MCF 10A (cell line): ENCODE results near the gene ADAD2. TPM values are rescaled to one million over a fixed set of nuclear protein-coding genes. Genes with fewer than 3 reads are reported as not detected.

Experiments
- BruUV-seq: library from RNA; stranded (reverse); fragments of 400-500 nt; replicated peaks from 2 replicates; lab custom pipeline; 2021; lab: Mats Ljungman, UMichigan
- CTCF ChIA-PET: fragments of 300-600 bp; sonication (Branson Sonifier 250); formaldehyde crosslinking; extraction: SDS; loops from one replicate; lab custom pipeline; 2021; ENCODE audit warnings: antibody characterized with exemption, inconsistent platforms; lab: Yijun Ruan, JAX
- POLR2A ChIA-PET: fragments of 300-600, 350-650 bp; sonication (Branson Sonifier 250); formaldehyde crosslinking; extraction: SDS; loops from one replicate; lab custom pipeline; 2020; ENCODE audit warnings: antibody characterized with exemption, inconsistent platforms; lab: Yijun Ruan, JAX
- DNase-seq: peaks from one replicate; pipeline ENCODE4 v3.0.0-alpha.2; 2018; ENCODE audit not compliant: unreplicated experiment
- H3K27ac Mint-ChIP-seq: one replicate; pipeline ENCODE4 v1.8.0; 2022; ENCODE audit warnings: mild to moderate bottlenecking, low read depth, mixed read lengths; ENCODE audit not compliant: unreplicated experiment
- H3K27me3 Mint-ChIP-seq: one replicate; pipeline ENCODE4 v1.8.0; 2022; ENCODE audit warnings: mixed read lengths; ENCODE audit not compliant: insufficient read depth, unreplicated experiment
- H3K36me3 Mint-ChIP-seq: one replicate; pipeline ENCODE4 v1.8.0; 2022; ENCODE audit warnings: mild to moderate bottlenecking, moderate library complexity, mixed read lengths; ENCODE audit not compliant: insufficient read depth, unreplicated experiment
- H3K4me1 Mint-ChIP-seq: one replicate; pipeline ENCODE4 v1.8.0; 2022; ENCODE audit warnings: mixed read lengths; ENCODE audit not compliant: insufficient read depth, unreplicated experiment
- H3K4me3 Mint-ChIP-seq: one replicate; pipeline ENCODE4 v1.8.0; 2022; ENCODE audit warnings: mild to moderate bottlenecking, moderate library complexity, mixed read lengths; ENCODE audit not compliant: unreplicated experiment
- H3K9me3 Mint-ChIP-seq: one replicate; pipeline ENCODE4 v1.8.0; 2022; ENCODE audit warnings: mixed read lengths; ENCODE audit not compliant: unreplicated experiment
- CTCF ChIP-seq: fragments of 200-600 bp; IDR thresholded peaks from one replicate; pipeline ENCODE4 v1.8.0; 2022; ENCODE audit warnings: antibody characterized with exemption, mild to moderate bottlenecking; ENCODE audit not compliant: unreplicated experiment
- intact Hi-C: fragments of 100-400 bp; cut with micrococcal nuclease; formaldehyde crosslinking; loops from 2 replicates; pipeline ENCODE4 v1.14.1; 2022
- total RNA-seq: library from RNA; stranded (reverse); gene quantifications from 2 replicates; pipeline ENCODE4 v1.2.3, GENCODE V29; 2022

Gene ADAD2
- total RNA-seq, 1 experiment from 2014 or later, result not detected

GRCh38 chr16:84178146-84178765 is 12.7 kb upstream of the ADAD2 start:
- DNase-seq, result no peak
- ChIA-PET POLR2A (interaction anchor here (1.0 to 4.9 kb wide), 3 partner anchors 8 to 61 kb away, joined by 3 to 45 read pairs (median 22); partner anchors contain the start of genes MBTPS1 and TAF1C), CTCF (interaction anchor here (0.6 to 5.3 kb wide), 7 partner anchors 10 to 1431 kb away, joined by 3 to 49 read pairs (median 4); partner anchors contain the start of gene TAF1C)
- Mint-ChIP-seq H3K4me1 (peaks cover 6% of the 10 kb centered on the region), H3K4me3 (no peak overlapping the region), H3K27me3 (no peaks in the 10 kb centered on the region), H3K36me3 (peaks cover 6% of the 10 kb centered on the region), H3K9me3 (no peaks in the 10 kb centered on the region), H3K27ac (no peak overlapping the region)
- no peak for TF ChIP-seq CTCF
- BruUV-seq, result no TSS peak
- intact Hi-C loops, result loop anchor here (5.0 to 10.0 kb wide), 2 partner anchors 61 to 223 kb away; partner anchors contain the start of genes MBTPS1 and OSGIN1

- TF ChIP-seq CTCF, result no peak
- peaks cover 9% of the 10 kb centered on the region for H3K36me3 Mint-ChIP-seq
- intact Hi-C loops, result loop anchor here (5.0 to 10.0 kb wide), 2 partner anchors 62 to 224 kb away; partner anchors contain the start of genes MBTPS1 and OSGIN1
Measured at GRCh38 chr16:84178892-84179611, 11.9 kb upstream of the ADAD2 start.

GRCh38 chr16:84179612-84180320 is 11.2 kb upstream of the ADAD2 start:
- ChIA-PET CTCF (interaction anchor here (0.6 to 5.3 kb wide), 3 partner anchors 8 to 256 kb away, joined by 3 to 49 read pairs (median 3); partner anchors contain the start of gene TAF1C), POLR2A (interaction anchor here (0.6 to 4.9 kb wide), 2 partner anchors 24 to 63 kb away, joined by 3 to 45 read pairs; partner anchors contain the start of gene MBTPS1)
- no peak for TF ChIP-seq CTCF
- peaks cover 13% of the 10 kb centered on the region for H3K4me1 Mint-ChIP-seq
- intact Hi-C loops, result loop anchor here (5.0 to 10.0 kb wide), 2 partner anchors 62 to 225 kb away; partner anchors contain the start of genes MBTPS1 and OSGIN1
- no peak overlapping the region for H3K4me3 Mint-ChIP-seq
- DNase-seq, result no peak
- H3K27me3 Mint-ChIP-seq, result no peaks in the 10 kb centered on the region
- H3K27ac Mint-ChIP-seq, result no peak overlapping the region
- H3K36me3 Mint-ChIP-seq, result peaks cover 14% of the 10 kb centered on the region
- no peaks in the 10 kb centered on the region for H3K9me3 Mint-ChIP-seq
- BruUV-seq, result no TSS peak

More at GRCh38 chr16:84178892-84179611, 11.9 kb upstream of the ADAD2 start:
- ChIA-PET POLR2A (interaction anchor here (4.9 kb wide), 1 partner anchor 62 kb away, joined by 45 read pairs; the partner anchor contains the start of gene MBTPS1), CTCF (interaction anchor here (0.6 to 5.3 kb wide), 6 partner anchors 9 to 256 kb away, joined by 3 to 49 read pairs (median 3); partner anchors contain the start of gene TAF1C)
- DNase-seq, result no peak
- no peaks in the 10 kb centered on the region for H3K27me3 Mint-ChIP-seq
- BruUV-seq, result no TSS peak
- no peak overlapping the region for H3K27ac Mint-ChIP-seq
- H3K4me3 Mint-ChIP-seq, result no peak overlapping the region
- H3K4me1 Mint-ChIP-seq, result peaks cover 8% of the 10 kb centered on the region
- no peaks in the 10 kb centered on the region for H3K9me3 Mint-ChIP-seq
